GM23338 (cell line): ENCODE results near the gene SRCIN1. TPM values are rescaled to one million over a fixed set of nuclear protein-coding genes. Genes with fewer than 3 reads are reported as not detected.
A peak's percentile ranks its signal among the peaks of the same experiment; 100 is the strongest.

ENCODE experiments used
- ATAC-seq: fragments of 200-7000 bp; cut with Tn5 transposase; 3 replicates; pipeline ENCODE4 v1.9.1; 2020
- DNase-seq: peaks from one replicate; pipeline ENCODE4 v3.0.0-alpha.2; 2015; ENCODE audit warnings: low spot score
- H2AFZ ChIP-seq: fragments of 200-600 bp; sonication (generic); 2 replicates; pipeline ENCODE4 v1.8.0; 2016; ENCODE audit warnings: antibody characterized with exemption, mild to moderate bottlenecking, moderate library complexity
- H3F3A ChIP-seq: fragments of 200-600 bp; sonication (generic); replicated peaks from 2 replicates; pipeline ENCODE4 v1.8.0; 2017; ENCODE audit warnings: antibody characterized with exemption, mixed run types, low read depth
- H3K27ac ChIP-seq: fragments of 200-600 bp; sonication (generic); 2 replicates; pipeline ENCODE4 v1.6.1; 2016; ENCODE audit warnings: low read depth
- H3K27me3 ChIP-seq: fragments of 200-600 bp; sonication (generic); 2 replicates; pipeline ENCODE4 v1.8.0; 2016; ENCODE audit warnings: mild to moderate bottlenecking, mixed run types, moderate library complexity; ENCODE audit not compliant: insufficient read depth
- H3K36me3 ChIP-seq: fragments of 200-600 bp; sonication (generic); 2 replicates; pipeline ENCODE4 v1.8.0; 2016; ENCODE audit warnings: mild to moderate bottlenecking; ENCODE audit not compliant: insufficient read depth
- H3K4me1 ChIP-seq: fragments of 200-600 bp; sonication (generic); 2 replicates; pipeline ENCODE4 v1.8.0; 2016; ENCODE audit warnings: mild to moderate bottlenecking, moderate library complexity; ENCODE audit not compliant: insufficient read depth
- H3K4me2 ChIP-seq: fragments of 200-600 bp; sonication (generic); 2 replicates; pipeline ENCODE4 v1.7.1; 2017; ENCODE audit warnings: mixed run types
- H3K4me3 ChIP-seq: fragments of 200-600 bp; sonication (generic); 2 replicates; pipeline ENCODE4 v1.6.1; 2016; ENCODE audit warnings: mixed run types
- H3K79me2 ChIP-seq: fragments of 200-600 bp; sonication (generic); replicated peaks from 2 replicates; pipeline ENCODE4 v1.8.0; 2017; ENCODE audit warnings: mild to moderate bottlenecking; ENCODE audit not compliant: insufficient read depth
- H3K9me2 ChIP-seq: fragments of 200-600 bp; sonication (generic); 2 replicates; pipeline ENCODE4 v1.8.0; 2017; ENCODE audit not compliant: insufficient read depth
- H4K20me1 ChIP-seq: fragments of 200-600 bp; sonication (generic); replicated peaks from 2 replicates; pipeline ENCODE4 v1.8.0; 2017; ENCODE audit warnings: mild to moderate bottlenecking; ENCODE audit not compliant: insufficient read depth
- H3K27ac Mint-ChIP-seq: 2 replicates; pipeline ENCODE4 v1.8.0; 2020; ENCODE audit warnings: inconsistent platforms, mild to moderate bottlenecking, moderate library complexity, mixed read lengths
- H3K27me3 Mint-ChIP-seq: 3 replicates; pipeline ENCODE4 v1.8.0; 2022; ENCODE audit warnings: low read depth, mild to moderate bottlenecking, moderate library complexity, mixed read lengths, inconsistent platforms; ENCODE audit not compliant: insufficient read depth, poor library complexity
- H3K36me3 Mint-ChIP-seq: 3 replicates; pipeline ENCODE4 v1.8.0; 2021; ENCODE audit warnings: low read depth, mild to moderate bottlenecking, inconsistent platforms, moderate library complexity, mixed read lengths
- H3K4me1 Mint-ChIP-seq: 3 replicates; pipeline ENCODE4 v1.8.0; 2020; ENCODE audit warnings: mild to moderate bottlenecking, inconsistent platforms, mixed read lengths
- H3K4me3 Mint-ChIP-seq: 3 replicates; pipeline ENCODE4 v1.8.0; 2021; ENCODE audit warnings: moderate library complexity, mild to moderate bottlenecking, inconsistent platforms, mixed read lengths
- H3K9me3 Mint-ChIP-seq: 3 replicates; pipeline ENCODE4 v1.8.0; 2020; ENCODE audit warnings: moderate library complexity, mild to moderate bottlenecking, inconsistent platforms, mixed read lengths
- CTCF ChIP-seq, 2 experiments: fragments of 200-600 bp in 1 of 2; sonication (generic) in 1 of 2; conservative IDR thresholded peaks; 2 replicates each; pipeline versions ENCODE4 v1.5.1 to v1.6.1; 2016 to 2017; ENCODE audit warnings: antibody characterized with exemption in 2 of 2, low read depth in 2 of 2, mild to moderate bottlenecking in 2 of 2, moderate library complexity in 1 of 2
- EZH2phosphoT487 ChIP-seq: fragments of 200-600 bp; sonication (generic); IDR thresholded peaks from one replicate; pipeline ENCODE4 v1.8.1; 2018; ENCODE audit warnings: antibody characterized with exemption; ENCODE audit not compliant: unreplicated experiment
- JUNB ChIP-seq: IDR thresholded peaks from one replicate; pipeline ENCODE4 v1.6.1; 2016; ENCODE audit warnings: antibody characterized with exemption; ENCODE audit not compliant: unreplicated experiment
- POLR2AphosphoS5 ChIP-seq: IDR thresholded peaks from 2 replicates; pipeline ENCODE4 v1.6.1; 2016; ENCODE audit warnings: antibody characterized with exemption, low read depth
- REST ChIP-seq: IDR thresholded peaks from one replicate; pipeline ENCODE4 v1.6.1; 2018; ENCODE audit warnings: antibody characterized with exemption; ENCODE audit not compliant: unreplicated experiment
- STAT1 ChIP-seq: IDR thresholded peaks from one replicate; pipeline ENCODE4 v1.6.1; 2016; ENCODE audit warnings: antibody characterized with exemption; ENCODE audit not compliant: unreplicated experiment
- ZNF114 ChIP-seq: fragments of 250-450 bp; sonication (Bioruptor Pico); IDR thresholded peaks from 2 replicates; pipeline ENCODE4 v1.5.0; 2020; ENCODE audit warnings: mild to moderate bottlenecking, moderate library complexity
- ZNF331 ChIP-seq: fragments of 250-450 bp; sonication (Bioruptor Pico); IDR thresholded peaks from 2 replicates; pipeline ENCODE4 v1.5.0; 2020; ENCODE audit warnings: low read depth, mild to moderate bottlenecking, moderate library complexity
- polyA plus RNA-seq: library from polyadenylated mRNA; unstranded; fragments of >200 nt; fragmentation: Nextera tagmentation; extraction: Ambion mirVana; gene quantifications from 2 replicates; pipeline ENCODE4 v1.2.1, GENCODE V29; 2016
- total RNA-seq: library from RNA; depleted of rRNA; stranded (reverse); fragments of >200 nt; shearing (Covaris generic); gene quantifications from 2 replicates; pipeline ENCODE4 v1.2.3, GENCODE V29; 2014
- TF ChIP-seq, protein P1 (sequence below): IDR thresholded peaks from 2 replicates; pipeline ENCODE4 v1.6.1; 2016; ENCODE audit warnings: antibody characterized with exemption

Gene SRCIN1
- total and polyA plus RNA-seq, 2 experiments from 2014 or later = 0.87 to 2.2 TPM

- H3K4me3 ChIP-seq = no peak overlapping the region
- H4K20me1 ChIP-seq = no peaks in the 10 kb centered on the region
- H3K27me3 ChIP-seq = no peaks in the 10 kb centered on the region
- ATAC-seq (peak; percentile 75), DNase-seq (peak; percentile 37)
- H3K9me3 Mint-ChIP-seq = peaks cover 13% of the 10 kb centered on the region
- H3K4me1 ChIP-seq = peaks cover 24% of the 10 kb centered on the region
- H3K27ac Mint-ChIP-seq = no peak overlapping the region
- no peaks in the 10 kb centered on the region for H3K9me2 ChIP-seq
- H3K27me3 Mint-ChIP-seq = peaks cover 22% of the 10 kb centered on the region
- H2AFZ ChIP-seq = no peak overlapping the region
- peaks cover 5% of the 10 kb centered on the region for H3K36me3 Mint-ChIP-seq
- no peaks in the 10 kb centered on the region for H3K36me3 ChIP-seq
- H3K79me2 ChIP-seq = no peaks in the 10 kb centered on the region
- no peak overlapping the region for H3K4me3 Mint-ChIP-seq
- no peak overlapping the region for H3K4me2 ChIP-seq
- H3F3A ChIP-seq = 0 out of 2 replicates have a peak, but pooled peaks cover 2% of the 10 kb centered on the region
- H3K4me1 Mint-ChIP-seq = peaks cover 41% of the 10 kb centered on the region
- TF ChIP-seq CTCF (conservative IDR thresholded peaks at IDR 0.05; ENCODE audit: low read depth in 2 of 2) (0 out of 4 replicates have a peak, but pooled peaks of 1 of the 2 experiments have one; percentile 6), POLR2AphosphoS5 (no peak)
- H3K27ac ChIP-seq = no peak overlapping the region
These were observed 11.5 kb upstream of the SRCIN1 start for GRCh38 chr17:38617074-38617860.

GRCh38 chr17:38616361-38616760 is 10.6 kb upstream of the SRCIN1 start:
- DNase-seq = no peak
- TF ChIP-seq ZNF114 (CRISPR knock-in tag) (no peak), POLR2AphosphoS5 (no peak), REST (no peak), JUNB (no peak), STAT1 (no peak), EZH2phosphoT487 (no peak), ZNF331 (no peak)
- TF ChIP-seq, protein P1, sequence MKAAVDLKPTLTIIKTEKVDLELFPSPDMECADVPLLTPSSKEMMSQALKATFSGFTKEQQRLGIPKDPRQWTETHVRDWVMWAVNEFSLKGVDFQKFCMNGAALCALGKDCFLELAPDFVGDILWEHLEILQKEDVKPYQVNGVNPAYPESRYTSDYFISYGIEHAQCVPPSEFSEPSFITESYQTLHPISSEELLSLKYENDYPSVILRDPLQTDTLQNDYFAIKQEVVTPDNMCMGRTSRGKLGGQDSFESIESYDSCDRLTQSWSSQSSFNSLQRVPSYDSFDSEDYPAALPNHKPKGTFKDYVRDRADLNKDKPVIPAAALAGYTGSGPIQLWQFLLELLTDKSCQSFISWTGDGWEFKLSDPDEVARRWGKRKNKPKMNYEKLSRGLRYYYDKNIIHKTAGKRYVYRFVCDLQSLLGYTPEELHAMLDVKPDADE = no peak

More at GRCh38 chr17:38616361-38616760, 10.6 kb upstream of the SRCIN1 start:
- Histone ChIP-seq H2AFZ (no peak overlapping the region), H3K36me3 (no peaks in the 10 kb centered on the region), H3K27ac (no peak overlapping the region), H3F3A (0 out of 2 replicates have a peak, but pooled peaks cover 7% of the 10 kb centered on the region), H3K27me3 (no peaks in the 10 kb centered on the region), H3K4me1 (peaks cover 24% of the 10 kb centered on the region), H3K79me2 (no peaks in the 10 kb centered on the region), H4K20me1 (no peaks in the 10 kb centered on the region), H3K4me2 (no peak overlapping the region), H3K4me3 (no peak overlapping the region), H3K9me2 (no peaks in the 10 kb centered on the region)
- H3K36me3 Mint-ChIP-seq = peaks cover 14% of the 10 kb centered on the region
- no peak overlapping the region for H3K27ac Mint-ChIP-seq
- peaks cover 41% of the 10 kb centered on the region for H3K4me1 Mint-ChIP-seq
- no peak overlapping the region; the same call in 2 of the 3 replicates for H3K4me3 Mint-ChIP-seq
- ATAC-seq = no peak
- H3K9me3 Mint-ChIP-seq = peaks cover 22% of the 10 kb centered on the region
- peaks cover 23% of the 10 kb centered on the region for H3K27me3 Mint-ChIP-seq
